Astrocyte of the spinal cord (primary cell): Measurements from ENCODE around the gene TNPO3.

Experiments
- DNase-seq: peaks from one replicate; pipeline ENCODE4 v3.0.0; 2011; ENCODE audit warnings: low read depth, low spot score
- H3K4me3 ChIP-seq: 2 replicates; pipeline ENCODE4 v1.5.1; 2011; ENCODE audit warnings: low read depth, mild to moderate bottlenecking, low read length, moderate library complexity
- CTCF ChIP-seq: IDR thresholded peaks from 2 replicates; pipeline ENCODE4 v1.5.1; 2012; ENCODE audit warnings: low read depth, mild to moderate bottlenecking, low read length, inconsistent platforms
- in situ Hi-C: cut with HindIII; loops from 2 replicates; pipeline ENCODE4 v1.10.0; 2017; ENCODE audit warnings: low sequenced_read_pairs

The TNPO3 gene

GRCh38 chr7:128920913-128921582 lies 133.9 kb downstream of the TNPO3 start:
- H3K4me3 ChIP-seq, result no peak overlapping the region
- DNase-seq, result no peak
- in situ Hi-C loops, result no loop called here
- TF ChIP-seq CTCF, result no peak

DNA sequence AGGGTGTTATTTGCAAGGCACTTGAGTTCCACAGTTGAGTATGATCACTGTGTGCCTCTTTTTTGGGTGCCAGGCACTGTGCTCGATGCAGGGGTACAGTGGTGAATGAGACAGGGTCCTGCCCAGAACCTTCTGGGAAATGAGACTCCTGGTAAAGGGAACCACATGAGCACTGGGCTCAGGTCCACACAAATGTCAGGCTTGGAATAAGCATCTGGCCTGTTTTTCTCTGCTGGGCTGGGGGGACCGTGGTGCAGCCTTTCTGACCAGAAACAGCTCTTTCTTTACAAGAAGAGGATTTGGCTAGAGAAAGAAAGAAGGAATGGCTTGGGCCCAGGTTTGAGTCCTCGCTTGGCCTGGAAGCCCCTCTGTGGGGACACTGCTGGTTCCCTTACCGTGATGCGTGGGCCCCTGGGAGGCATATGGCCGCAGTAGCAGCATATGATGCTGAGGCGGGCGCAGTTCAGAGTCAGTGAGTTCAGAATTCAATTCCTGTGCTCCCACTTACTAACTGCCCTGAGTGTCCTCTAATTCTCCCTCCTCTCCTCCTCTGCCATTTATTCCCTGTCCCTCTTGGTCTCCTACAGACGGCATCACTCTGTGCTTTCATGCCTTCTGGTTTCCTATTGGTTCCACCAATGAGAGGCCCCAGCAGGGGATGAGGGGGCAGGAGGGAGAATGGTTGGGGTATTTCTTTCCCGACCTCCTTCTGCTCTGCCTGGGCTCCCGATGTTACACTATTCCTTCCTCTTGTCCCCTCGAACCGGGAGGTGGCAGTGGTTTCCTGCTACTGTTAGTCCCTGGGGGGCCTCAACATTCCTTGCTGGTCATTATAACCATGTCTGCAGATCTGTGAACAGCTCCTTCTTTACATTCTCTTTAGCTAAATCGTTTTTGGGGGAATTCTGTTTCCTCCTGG lies 134.8 kb downstream of the TNPO3 start:
- no peak overlapping the region for H3K4me3 ChIP-seq
- no peak for TF ChIP-seq CTCF
- DNase-seq, result no peak
- in situ Hi-C loops, result no loop called here

DNA sequence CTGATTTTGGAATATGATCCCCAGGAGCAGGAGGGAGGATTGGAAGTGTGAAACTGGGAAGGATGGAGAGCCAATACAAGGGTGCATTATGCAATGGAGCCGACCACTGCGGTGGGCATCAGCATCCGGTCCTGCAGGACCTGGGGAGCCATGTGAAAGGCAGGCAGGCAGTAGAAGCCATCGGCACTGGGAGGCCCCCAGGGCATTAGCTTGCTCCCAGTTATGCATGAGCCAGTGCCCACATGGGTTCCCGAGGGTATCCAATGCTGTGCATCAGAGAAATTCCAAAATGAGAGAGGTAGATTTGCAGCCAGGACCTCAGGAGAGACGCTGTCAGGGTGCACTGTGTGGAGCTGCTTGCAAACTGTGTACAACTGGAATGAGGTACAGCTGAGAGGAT lies 135.7 kb downstream of the TNPO3 start:
- no peak for DNase-seq
- in situ Hi-C loops, result no loop called here
- H3K4me3 ChIP-seq, result no peak overlapping the region
- TF ChIP-seq CTCF, result no peak

DNA sequence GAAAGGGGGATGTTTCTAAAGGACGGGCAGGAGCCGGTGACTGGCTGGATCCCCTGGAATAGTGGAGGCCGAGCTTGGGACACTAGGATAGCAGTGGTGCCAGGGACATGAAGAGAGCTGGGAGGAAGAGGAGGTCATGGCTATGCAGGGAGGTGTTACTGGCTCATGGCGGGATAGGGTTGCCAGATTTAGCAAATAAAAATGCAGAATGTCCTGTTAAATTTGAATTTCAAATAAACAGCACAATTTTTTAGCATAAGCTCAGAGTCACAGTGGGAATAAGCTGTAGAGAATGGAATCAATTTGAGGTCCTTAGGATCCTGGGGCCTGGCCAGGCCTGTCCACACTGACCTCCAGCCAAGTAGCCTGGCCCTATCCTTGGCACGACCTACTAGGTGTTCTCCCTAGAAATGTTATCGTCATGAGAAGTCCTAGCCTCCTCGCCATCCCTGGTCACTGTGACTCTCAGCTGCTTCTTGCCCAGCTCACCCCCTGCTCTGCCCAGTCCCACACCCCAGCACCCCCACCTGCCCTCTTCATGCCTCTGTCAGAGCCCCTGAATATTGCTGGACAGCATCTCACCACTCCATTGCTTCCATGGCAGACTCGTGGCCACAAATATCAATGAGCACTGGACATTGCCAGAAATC lies 136.8 kb downstream of the TNPO3 start:
- in situ Hi-C loops, result no loop called here
- H3K4me3 ChIP-seq, result no peak overlapping the region
- no peak for DNase-seq
- no peak for TF ChIP-seq CTCF

DNA sequence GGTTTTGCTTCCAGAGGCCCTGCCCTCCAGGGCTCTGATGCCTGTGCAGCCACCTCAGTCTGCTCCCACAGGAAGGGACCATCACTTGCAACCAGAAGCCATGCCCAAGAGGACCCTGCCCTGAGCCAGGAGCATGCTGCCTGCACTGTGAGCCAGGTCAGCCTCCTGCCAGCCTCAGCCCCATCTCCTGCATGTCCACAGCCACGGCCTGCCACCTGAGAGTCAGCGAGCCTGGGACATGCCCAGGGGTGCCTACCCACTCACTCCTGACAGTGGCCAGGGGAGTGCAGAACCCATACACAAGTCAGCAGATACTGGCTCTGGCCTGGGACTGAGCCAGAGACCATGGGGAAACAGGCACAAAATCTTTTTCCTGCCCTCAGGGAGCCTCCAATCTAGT lies 137.8 kb downstream of the TNPO3 start:
- TF ChIP-seq CTCF, result no peak
- no peak for DNase-seq
- in situ Hi-C loops, result no loop called here
- no peak overlapping the region for H3K4me3 ChIP-seq

GRCh38 chr7:128916643-128916915 lies 138.3 kb downstream of the TNPO3 start:
- no peak for TF ChIP-seq CTCF
- no peak overlapping the region for H3K4me3 ChIP-seq
- no peak for DNase-seq
- in situ Hi-C loops, result no loop called here
